HCEC 1CT (cell line): ENCODE results near the gene ANKMY1.

ENCODE experiments used
- DNase-seq: peaks from one replicate; pipeline ENCODE4 v3.0.0-alpha.2; 2017

ANKMY1 gene

DNA sequence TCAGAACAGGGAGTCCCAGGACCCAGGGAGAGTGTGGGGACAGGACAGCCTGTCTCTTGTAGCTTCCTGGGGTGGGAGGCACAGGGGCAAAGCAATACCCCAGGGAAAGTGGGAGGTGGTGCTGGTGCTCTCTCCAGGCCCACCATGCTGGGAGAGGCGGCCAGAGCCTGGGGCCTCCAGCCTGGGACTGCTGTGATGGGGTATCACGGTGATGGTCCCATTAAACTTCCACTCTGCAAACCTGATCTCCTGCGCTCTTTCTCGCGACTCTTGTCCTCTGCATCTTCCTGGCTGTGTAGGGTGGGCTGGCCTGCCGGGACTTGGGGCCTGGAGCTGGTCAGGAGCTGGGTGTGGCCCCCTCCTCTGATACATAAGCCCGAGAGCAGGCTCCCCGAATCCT lies 20.7 kb upstream of the ANKMY1 start:
- no peak for DNase-seq

DNA sequence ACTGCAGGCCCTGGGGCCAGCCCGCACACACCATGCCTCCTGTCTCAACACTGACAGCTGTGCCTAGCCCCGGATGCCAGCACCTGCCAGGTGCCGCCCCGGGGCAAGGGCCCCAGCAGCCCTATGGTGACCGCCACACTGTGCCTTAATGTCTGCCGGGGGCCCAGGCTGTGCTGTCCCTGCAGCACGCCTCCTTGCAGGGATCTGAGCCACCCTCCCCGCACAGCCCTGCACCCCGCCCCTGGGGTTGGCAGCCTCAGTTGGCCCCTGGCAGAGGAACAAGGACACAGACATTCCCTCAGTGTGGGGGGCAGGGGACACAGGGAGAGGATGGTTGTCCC lies 20.3 kb upstream of the ANKMY1 start:
- no peak for DNase-seq

- DNase-seq: no peak
These were observed 19.7 kb upstream of the ANKMY1 start for GRCh38 chr2:240577281-240578109.

DNA sequence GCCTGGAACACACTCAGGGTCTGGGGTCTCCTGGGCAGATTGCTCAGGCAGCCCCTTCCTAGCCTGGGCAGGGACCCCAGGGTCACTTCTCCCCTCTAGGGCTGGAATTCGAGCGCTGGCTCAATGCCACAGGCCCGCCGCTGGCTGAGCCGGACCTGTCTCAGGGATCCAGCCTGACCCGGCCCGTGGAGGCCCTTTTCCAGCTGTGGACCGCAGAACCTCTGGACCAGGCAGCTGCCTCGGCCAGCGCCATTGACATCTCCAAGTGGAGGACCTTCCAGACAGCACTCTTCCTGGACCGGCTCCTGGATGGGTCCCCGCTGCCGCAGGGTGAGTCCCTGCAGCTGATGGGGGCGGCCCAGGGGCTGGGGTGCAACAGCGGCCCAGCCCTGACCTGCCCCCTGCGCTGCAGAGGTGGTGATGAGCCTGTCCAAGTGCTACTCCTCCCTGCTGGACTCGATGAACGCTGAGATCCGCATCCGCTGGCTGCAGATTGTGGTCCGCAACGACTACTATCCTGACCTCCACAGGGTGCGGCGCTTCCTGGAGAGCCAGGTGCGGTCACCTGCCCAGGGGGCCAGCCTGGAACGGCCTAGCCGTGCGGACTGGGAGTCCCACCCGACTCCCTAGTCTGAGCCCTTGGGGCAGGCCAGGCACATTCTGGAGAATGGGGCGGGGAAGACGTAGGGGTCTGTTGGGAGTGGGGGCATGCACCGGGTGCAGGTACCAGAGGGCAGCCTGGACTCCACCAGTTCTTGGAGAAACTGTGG lies 18.8 kb upstream of the ANKMY1 start:
- no peak for DNase-seq

DNA sequence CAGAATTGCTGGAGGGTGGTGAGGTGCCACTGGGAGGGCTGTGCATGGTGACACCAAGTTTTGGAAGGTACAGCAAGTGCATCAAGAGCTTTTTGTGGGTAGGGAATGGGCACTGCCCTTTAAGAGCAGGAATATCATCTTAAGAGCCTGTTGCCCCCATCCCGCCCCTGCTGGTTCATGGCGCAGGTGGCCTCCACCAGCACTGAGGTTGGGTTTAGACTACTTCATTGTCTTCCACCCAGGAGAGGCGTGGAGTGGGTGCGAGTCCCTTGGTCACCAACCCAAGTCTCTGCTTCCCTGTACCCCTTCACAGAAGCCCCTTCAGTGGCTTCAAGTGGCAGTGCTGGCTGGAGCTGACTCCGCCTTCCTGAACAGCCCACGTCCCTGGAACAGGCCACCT lies 18.2 kb upstream of the ANKMY1 start:
- no peak for DNase-seq

- DNase-seq: no peak
These were observed 17.5 kb upstream of the ANKMY1 start for GRCh38 chr2:240575101-240575965.

DNA sequence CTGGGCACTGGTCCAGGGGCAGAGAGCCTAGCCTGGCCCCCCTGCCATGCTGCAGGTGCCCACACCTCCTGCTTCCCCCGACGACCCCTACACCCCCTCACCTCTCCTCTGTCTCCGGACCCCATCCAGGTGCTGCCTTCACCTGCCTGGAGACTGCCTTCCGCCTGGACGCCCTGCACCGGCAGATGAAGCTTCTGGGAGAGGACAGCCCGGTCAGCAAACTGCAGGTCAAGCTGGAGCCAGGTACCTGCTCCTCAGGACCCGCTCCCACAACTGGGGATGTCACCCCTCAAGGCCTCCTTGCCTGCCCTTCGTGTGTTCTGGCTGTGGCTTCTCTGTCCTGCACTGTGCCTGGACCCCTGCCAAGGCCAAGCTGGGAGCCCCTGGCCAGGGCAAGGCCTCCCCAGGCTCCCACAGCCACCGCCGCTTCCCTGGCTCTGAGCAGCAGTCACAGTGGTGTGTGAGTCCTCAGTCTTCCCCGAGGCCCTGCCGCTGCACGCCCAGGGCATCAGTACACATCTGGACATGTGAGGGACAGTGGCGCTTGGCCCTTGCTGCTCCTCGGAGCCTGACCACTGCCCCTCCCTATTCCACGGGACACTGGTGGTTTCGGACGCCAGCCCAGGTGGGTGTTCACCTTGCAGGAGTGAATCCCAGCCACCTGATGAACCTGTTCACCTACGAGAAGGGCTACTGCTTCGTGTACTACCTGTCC lies 16.8 kb upstream of the ANKMY1 start:
- no peak for DNase-seq

DNA sequence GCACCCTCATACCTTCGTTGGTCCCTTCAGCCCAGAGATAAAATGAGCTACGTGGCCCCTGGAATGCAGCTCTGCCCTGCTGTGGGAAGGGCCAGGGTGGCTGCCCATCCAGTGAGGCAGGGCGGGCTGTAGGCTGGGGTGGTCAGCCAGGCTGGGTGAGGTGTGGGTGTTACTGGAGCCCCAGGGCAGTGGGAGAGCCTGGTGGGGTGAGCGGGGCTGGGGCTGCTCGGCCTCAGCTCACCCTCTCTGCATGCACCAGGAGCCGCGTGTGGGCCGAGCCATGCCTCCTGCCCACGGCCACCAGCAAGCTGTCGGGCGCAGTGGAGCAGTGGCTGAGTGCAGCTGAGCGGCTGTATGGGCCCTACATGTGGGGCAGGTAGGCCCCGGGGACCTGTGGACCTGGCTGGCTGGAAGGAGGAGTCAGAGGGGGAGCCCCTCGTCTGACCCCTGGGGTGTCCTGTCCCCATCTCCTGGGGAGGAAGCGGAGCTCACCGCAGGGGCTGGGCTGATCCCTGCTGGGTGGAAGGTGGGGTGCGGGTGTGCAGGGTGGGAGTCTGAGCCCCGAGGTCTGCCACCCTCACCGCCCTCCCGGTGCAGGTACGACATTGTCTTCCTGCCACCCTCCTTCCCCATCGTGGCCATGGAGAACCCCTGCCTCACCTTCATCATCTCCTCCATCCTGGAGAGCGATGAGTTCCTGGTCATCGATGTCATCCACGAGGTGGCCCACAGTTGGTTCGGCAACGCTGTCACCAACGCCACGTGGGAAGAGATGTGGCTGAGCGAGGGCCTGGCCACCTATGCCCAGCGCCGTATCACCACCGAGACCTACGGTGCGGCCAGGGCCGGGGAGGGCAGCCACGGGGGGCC lies 16.0 kb upstream of the ANKMY1 start:
- no peak for DNase-seq

DNA sequence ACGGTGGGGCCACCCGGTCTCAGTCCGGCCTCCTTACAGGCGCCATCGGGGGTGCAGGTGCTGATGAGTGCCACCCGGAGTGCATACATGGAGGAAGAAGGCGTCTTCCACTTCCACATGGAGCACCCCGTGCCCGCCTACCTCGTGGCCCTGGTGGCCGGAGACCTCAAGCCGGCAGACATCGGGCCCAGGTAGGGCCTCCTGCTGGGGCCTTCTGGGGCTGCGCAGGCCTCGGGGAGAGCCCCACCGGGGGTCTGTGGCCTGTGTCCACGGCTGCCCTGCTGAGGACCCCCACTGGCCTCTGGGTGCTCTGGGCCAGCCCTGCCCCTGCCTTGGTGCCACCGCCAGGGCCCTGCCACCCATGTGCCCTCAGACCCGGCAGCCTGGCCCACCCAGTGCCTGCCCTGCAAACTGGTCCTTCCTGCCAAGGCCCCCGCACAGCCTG lies 15.3 kb upstream of the ANKMY1 start:
- DNase-seq: no peak

GRCh38 chr2:240572141-240573031 lies 14.6 kb upstream of the ANKMY1 start:
- DNase-seq: no peak

- no peak for DNase-seq
These were observed 13.7 kb upstream of the ANKMY1 start for GRCh38 chr2:240571314-240571973.

DNA sequence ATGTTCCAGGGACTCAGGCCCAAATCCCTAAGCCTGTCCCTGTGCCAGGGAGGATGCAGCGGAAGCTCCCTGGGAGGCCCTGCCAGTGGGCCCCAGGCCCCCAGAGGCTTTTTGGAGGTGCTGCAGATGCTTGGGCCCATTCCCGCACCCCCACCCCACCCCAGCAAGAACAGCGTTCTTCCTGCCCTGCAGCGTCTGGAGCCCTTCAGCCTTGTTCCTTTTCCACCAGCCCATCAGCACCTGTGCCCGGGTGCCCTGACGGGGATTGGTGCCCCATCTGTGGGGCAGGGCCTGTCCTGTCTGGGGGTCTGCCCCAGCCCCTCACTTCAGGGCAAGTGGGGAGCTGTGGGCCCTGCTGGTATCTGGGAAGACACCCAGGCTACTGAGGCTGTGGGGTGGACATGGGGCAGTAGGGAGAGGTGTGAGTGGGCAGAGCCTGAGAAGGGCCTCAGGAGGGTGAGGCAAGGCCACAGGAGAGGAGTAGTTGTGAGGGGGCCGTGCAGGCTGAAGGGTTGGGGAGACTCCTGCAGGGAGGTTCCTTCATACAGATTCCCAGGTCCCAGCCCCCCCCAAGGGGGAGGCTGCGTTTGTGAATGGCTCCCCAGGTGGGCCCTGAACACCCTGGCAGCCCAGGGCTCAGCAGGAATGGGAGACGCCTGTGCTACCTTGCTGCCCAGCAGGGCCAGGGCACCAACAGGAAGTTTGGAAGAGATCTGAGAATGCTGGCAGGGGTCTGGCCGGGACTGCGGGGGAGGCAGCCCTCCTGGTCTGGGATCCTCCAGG lies 12.9 kb upstream of the ANKMY1 start:
- no peak for DNase-seq

- no peak for DNase-seq
These were observed 12.3 kb upstream of the ANKMY1 start for GRCh38 chr2:240569998-240570530.

GRCh38 chr2:240569523-240569997 lies 11.8 kb upstream of the ANKMY1 start:
- no peak for DNase-seq

GRCh38 chr2:240568678-240569522 lies 11.1 kb upstream of the ANKMY1 start:
- DNase-seq: peak; percentile 73

DNA sequence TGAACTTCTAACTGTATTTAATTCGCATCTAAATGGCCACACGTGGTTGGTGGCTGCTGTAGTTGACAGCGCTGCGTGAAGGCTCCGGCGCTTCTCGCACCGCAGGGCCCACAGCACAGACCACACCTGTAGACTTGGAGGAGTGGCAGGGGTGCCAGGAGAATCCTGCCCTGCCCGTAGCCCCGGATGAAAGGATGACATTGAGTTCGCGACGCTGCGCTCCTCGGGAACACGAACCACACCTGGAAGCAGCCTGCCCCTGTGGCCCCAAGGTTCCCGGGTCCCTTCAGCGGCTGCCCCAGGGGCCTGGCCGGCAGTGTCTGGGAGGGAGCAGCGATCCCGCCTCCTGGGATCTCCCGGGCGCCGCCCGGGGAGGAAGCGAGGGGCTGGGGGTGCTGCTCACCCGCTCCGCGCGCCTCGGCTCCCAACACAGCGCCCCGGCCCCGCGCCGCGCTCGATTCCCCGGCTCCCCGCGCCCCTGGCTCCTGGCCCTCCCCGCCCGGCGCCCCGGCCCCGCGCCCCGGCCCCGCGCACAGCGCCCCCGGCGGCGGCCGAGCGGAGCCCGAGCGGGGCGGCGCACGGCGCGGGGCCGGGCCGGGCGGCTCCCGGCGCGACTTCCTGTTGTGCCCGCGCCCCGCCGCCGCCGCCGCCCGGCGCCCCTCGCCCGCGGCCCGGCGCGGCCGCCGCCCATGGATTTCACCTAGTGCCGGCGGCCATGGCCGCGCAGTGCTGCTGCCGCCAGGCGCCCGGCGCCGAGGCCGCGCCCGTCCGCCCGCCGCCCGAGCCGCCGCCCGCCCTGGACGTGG lies 10.3 kb upstream of the ANKMY1 start, which contains the start of gene RNPEPL1:
TSS of gene RNPEPL1 (plus strand) at position 613 of the 806 bp plus-strand sequence. CDS start at position 716, 103 bp downstream.
- DNase-seq: no peak
